Omental fat pad (tissue), 4 donors: ENCODE results near the gene GAS2L2. TPM values are rescaled to one million over a fixed set of nuclear protein-coding genes. Genes with fewer than 3 reads are reported as not detected.
"Not testable (repeated sequence)": the region's sequence is repeated elsewhere in the genome, so short reads cannot be mapped to it uniquely, and the experiment has no call there.

ENCODE experiments used
- ATAC-seq: fragments of 150-250 bp; one replicate; pipeline ENCODE4 v1.9.1; 2016; ENCODE audit warnings: mild to moderate bottlenecking, moderate library complexity; ENCODE audit not compliant: low FRiP score
- DNase-seq: peaks from one replicate; pipeline ENCODE4 v3.0.0-alpha.2; 2019; ENCODE audit warnings: low spot score
- total RNA-seq, 4 donors: library from RNA; depleted of rRNA; stranded (reverse); fragments of >200 nt; gene quantifications; one replicate each; pipeline ENCODE4 v1.1.0, GENCODE V29; 2016
- TF ChIP-seq, protein P1 (sequence below), 3 donors: fragments of 450-650 bp; IDR thresholded peaks; one replicate each; pipeline ENCODE4 v1.5.1; 2016 to 2017; ENCODE audit warnings: antibody characterized with exemption in 3 of 3, mild to moderate bottlenecking in 3 of 3, moderate library complexity in 2 of 3

The GAS2L2 gene
- total RNA-seq, 4 donors from 2014 or later: 0.37 to 0.82 (median 0.48) TPM; not detected in 1

DNA sequence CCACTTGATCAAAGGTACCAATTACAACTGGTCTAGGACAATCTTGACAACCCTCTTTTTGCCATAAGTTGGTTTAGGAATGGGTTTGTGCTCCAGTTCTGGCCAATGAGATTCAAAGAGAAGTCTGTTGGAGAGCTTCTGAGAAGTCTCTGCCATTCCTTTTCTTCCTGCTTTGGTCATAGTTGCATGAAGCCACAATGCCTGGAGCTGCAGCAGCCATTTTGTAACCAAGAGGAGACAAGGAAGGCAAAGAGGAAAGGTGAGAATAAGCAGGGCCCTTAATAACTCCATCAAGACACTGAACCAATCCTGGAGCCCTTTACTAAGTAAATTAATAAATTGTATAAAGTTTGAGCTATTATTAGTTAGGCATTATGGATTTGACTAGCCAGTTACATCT, 4.2 kb upstream of the GAS2L2 start:
- ATAC-seq (no peak), DNase-seq (no peak)
- TF ChIP-seq, protein P1, sequence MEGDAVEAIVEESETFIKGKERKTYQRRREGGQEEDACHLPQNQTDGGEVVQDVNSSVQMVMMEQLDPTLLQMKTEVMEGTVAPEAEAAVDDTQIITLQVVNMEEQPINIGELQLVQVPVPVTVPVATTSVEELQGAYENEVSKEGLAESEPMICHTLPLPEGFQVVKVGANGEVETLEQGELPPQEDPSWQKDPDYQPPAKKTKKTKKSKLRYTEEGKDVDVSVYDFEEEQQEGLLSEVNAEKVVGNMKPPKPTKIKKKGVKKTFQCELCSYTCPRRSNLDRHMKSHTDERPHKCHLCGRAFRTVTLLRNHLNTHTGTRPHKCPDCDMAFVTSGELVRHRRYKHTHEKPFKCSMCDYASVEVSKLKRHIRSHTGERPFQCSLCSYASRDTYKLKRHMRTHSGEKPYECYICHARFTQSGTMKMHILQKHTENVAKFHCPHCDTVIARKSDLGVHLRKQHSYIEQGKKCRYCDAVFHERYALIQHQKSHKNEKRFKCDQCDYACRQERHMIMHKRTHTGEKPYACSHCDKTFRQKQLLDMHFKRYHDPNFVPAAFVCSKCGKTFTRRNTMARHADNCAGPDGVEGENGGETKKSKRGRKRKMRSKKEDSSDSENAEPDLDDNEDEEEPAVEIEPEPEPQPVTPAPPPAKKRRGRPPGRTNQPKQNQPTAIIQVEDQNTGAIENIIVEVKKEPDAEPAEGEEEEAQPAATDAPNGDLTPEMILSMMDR (IDR thresholded peaks at IDR 0.05): no peak

GRCh38 chr17:35752471-35752870, 568 bp downstream of the GAS2L2 start:
- ATAC-seq (no peak), DNase-seq (no peak)

DNA sequence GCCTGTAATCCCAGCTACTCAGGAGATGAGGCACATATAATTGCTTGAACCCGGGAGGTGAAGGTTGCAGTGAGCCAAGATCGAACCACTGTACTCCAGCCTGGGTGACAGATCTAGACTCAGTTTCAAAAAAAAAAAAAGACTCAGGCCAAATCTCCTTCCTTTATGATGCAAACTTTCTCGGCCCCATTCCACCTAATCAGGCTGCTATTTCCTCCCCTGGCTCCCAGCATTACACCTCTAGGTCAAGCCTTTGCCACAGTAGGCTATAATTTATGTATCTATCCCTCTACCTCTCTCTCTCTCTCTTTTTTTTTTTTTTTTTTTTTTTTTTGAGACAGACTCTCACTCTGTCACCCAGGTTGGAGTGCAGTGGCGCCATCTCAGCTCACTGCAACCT, 1.5 kb downstream of the GAS2L2 start:
- ATAC-seq, DNase-seq: not testable (repeated sequence)

More at GRCh38 chr17:35752471-35752870, 568 bp downstream of the GAS2L2 start:
- TF ChIP-seq, protein P1 (IDR thresholded peaks at IDR 0.05): no peak

- no peak for ATAC-seq
- TF ChIP-seq, protein P1 (IDR thresholded peaks at IDR 0.05): no peak
Observed at GRCh38 chr17:35750526-35751395, 2.3 kb downstream of the GAS2L2 start.

DNA sequence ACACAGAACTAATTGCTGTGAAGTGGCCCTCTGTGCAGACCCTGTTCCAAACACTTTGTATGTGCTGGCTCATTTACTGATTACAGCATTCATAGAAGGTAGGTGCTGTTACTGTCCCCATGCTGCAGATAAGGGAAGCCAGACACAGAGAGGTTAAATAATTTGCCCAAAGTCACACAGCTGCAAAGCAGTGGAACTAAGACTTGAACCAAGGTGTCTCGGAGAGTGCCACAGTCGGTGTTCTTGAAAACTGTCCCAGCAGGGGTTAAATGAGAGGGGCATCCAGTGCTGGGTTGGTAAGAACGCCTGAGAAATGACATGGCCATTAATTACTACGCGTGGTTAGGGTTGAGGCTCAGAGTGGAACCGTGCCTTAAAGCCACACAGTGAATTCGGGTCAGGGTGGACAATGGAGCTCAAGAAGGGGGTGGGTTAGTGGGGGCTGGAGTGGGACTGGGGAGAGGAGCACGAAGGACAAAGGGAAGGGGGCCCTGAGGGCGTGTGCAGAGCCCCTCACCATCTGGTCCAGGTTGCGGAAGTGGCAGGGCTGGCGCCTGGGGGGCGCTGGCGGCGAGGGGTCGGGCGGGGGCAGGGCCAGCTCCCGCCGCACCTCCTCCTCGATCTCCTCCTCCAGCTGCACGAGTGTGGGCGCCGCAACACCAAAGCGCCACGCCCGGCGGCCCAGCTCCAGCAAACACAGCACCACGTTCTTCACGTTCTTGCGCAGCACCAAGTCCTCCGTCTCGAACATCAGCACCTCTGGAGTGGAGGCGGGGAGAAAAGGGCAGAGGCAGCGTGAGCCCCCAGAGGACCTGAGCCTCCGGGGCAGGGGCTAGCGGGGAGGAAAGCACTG, 3.3 kb downstream of the GAS2L2 start:
- no peak for ATAC-seq
- TF ChIP-seq, protein P1 (IDR thresholded peaks at IDR 0.05): no peak
- no peak for DNase-seq

More at GRCh38 chr17:35750526-35751395, 2.3 kb downstream of the GAS2L2 start:
- DNase-seq: no peak

GRCh38 chr17:35748979-35749378, 4.1 kb downstream of the GAS2L2 start:
- TF ChIP-seq, protein P1 (IDR thresholded peaks at IDR 0.05): no peak
- ATAC-seq (no peak), DNase-seq (no peak)

DNA sequence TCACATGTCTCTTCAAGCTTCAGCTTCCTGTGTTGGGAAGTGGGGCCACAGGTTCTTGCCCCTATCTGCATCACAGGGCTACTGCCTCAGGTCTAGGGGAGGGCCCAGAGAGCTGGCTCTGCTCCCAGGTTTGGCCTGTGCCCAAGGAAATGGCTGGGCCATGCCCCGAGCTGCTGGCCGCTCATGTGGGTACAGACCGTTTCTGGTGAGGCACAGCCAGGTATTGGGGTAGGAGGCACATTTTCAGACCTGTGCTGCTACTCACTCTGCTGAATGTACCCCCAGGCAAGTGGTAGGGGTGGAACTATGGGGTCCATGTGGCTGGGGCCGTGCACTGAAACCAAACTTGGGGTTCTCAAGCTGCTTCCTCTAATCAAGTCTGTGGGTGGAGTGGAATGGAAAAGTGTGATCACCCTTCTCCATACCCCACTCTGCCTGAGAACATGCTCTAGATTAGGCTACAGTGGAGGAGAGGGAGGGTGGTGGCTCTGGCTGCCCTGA, 4.6 kb downstream of the GAS2L2 start:
- TF ChIP-seq, protein P1 (IDR thresholded peaks at IDR 0.05): no peak
- no peak for DNase-seq
- ATAC-seq: no peak
